Activated CD8-positive, alpha-beta memory T cell treated with anti-CD3 and anti-CD28 coated beads, Interleukin-2, amount 50 U/mL, for 24 hours (primary cell): ENCODE data around the gene TAAR9.

ENCODE experiments used
- DNase-seq: peaks from one replicate; pipeline ENCODE4 v3.0.0-alpha.2; 2020; ENCODE audit errors: extremely low read depth

The TAAR9 gene

GRCh38 chr6:132537977-132538376 is at the start of gene TAAR9:
TAAR9 (plus strand) TSS chr6:132538277; CDS start chr6:132538290, 13 bp downstream.
- no peak for DNase-seq

GRCh38 chr6:132489376-132489775 is 48.7 kb upstream of the TAAR9 start:
- DNase-seq, result no peak

- DNase-seq, result no peak
Observed at GRCh38 chr6:132490024-132490423, 48.1 kb upstream of the TAAR9 start.

- no peak for DNase-seq
Observed at GRCh38 chr6:132490478-132491204, 47.4 kb upstream of the TAAR9 start.

GRCh38 chr6:132491303-132491702 is 46.8 kb upstream of the TAAR9 start:
- no peak for DNase-seq

- DNase-seq, result no peak
Observed at GRCh38 chr6:132491881-132492280, 46.2 kb upstream of the TAAR9 start.

GRCh38 chr6:132494954-132495353 is 43.1 kb upstream of the TAAR9 start:
- no peak for DNase-seq

- no peak for DNase-seq
Observed at GRCh38 chr6:132495604-132496079, 42.4 kb upstream of the TAAR9 start.

- no peak for DNase-seq
Observed at GRCh38 chr6:132496519-132497180, 41.4 kb upstream of the TAAR9 start.

- no peak for DNase-seq
Observed at GRCh38 chr6:132498638-132499037, 39.4 kb upstream of the TAAR9 start.

- DNase-seq, result no peak
Observed at GRCh38 chr6:132499757-132500156, 38.3 kb upstream of the TAAR9 start.

- DNase-seq, result no peak
Observed at GRCh38 chr6:132504757-132505156, 33.3 kb upstream of the TAAR9 start.

- no peak for DNase-seq
Observed at GRCh38 chr6:132505158-132505557, 32.9 kb upstream of the TAAR9 start.

- no peak for DNase-seq
Observed at GRCh38 chr6:132506461-132506860, 31.6 kb upstream of the TAAR9 start.

- no peak for DNase-seq
Observed at GRCh38 chr6:132506869-132507808, 30.9 kb upstream of the TAAR9 start.

- DNase-seq, result no peak
Observed at GRCh38 chr6:132511210-132511830, 26.8 kb upstream of the TAAR9 start.

- DNase-seq, result no peak
Observed at GRCh38 chr6:132511831-132512220, 26.3 kb upstream of the TAAR9 start.

- DNase-seq, result no peak
Observed at GRCh38 chr6:132512342-132512637, 25.8 kb upstream of the TAAR9 start.

- peak; percentile 78 for DNase-seq
Observed at GRCh38 chr6:132512638-132513632, 25.1 kb upstream of the TAAR9 start, which contains the start of gene STX7. STX7 (minus strand) TSS chr6:132513116; CDS start chr6:132503530, 9,586 bp downstream.

GRCh38 chr6:132513831-132514545 is 24.1 kb upstream of the TAAR9 start:
- no peak for DNase-seq
